Natural killer cell (primary cell): ENCODE results near the gene IRF4. TPM values are rescaled to one million over a fixed set of nuclear protein-coding genes. Genes with fewer than 3 reads are reported as not detected.

ENCODE experiments used
- ATAC-seq, 3 donors: fragments of 150-1000 bp in 2 of 3; fragments of 200-7000 bp in 1 of 3; cut with Tn5 transposase; 1 replicate in 1 of 3; 2 replicates in 2 of 3; pipeline ENCODE4 v1.10.0; 2021; ENCODE audit warnings: mild to moderate bottlenecking in 2 of 3, moderate library complexity in 2 of 3
- DNase-seq, 2 donors: peaks; one replicate each; pipeline versions ENCODE4 v3.0.0 to v3.0.0-alpha.2; 2013 to 2021; ENCODE audit warnings: mixed read lengths in 1 of 2
- H3K27ac ChIP-seq: one replicate; pipeline ENCODE4 v1.5.1; 2013; ENCODE audit warnings: mild to moderate bottlenecking, low read length
- H3K27me3 ChIP-seq: one replicate; pipeline ENCODE4 v1.6.1; 2013; ENCODE audit warnings: low read length; ENCODE audit not compliant: control insufficient read depth, insufficient read depth
- H3K36me3 ChIP-seq: one replicate; pipeline ENCODE4 v1.6.1; 2013; ENCODE audit warnings: low read length; ENCODE audit not compliant: control insufficient read depth, insufficient read depth
- H3K4me1 ChIP-seq: one replicate; pipeline ENCODE4 v1.6.1; 2013; ENCODE audit warnings: low read length; ENCODE audit not compliant: control insufficient read depth, insufficient read depth
- H3K4me3 ChIP-seq: one replicate; pipeline ENCODE4 v1.5.1; 2013; ENCODE audit warnings: low read length
- H3K9me3 ChIP-seq: one replicate; pipeline ENCODE4 v1.6.1; 2013; ENCODE audit warnings: low read length; ENCODE audit not compliant: control insufficient read depth, insufficient read depth
- H3K27ac Mint-ChIP-seq, 2 donors: one replicate each; pipeline ENCODE4 v1.8.0; 2022; ENCODE audit warnings: mild to moderate bottlenecking in 2 of 2, mixed read lengths in 2 of 2, moderate library complexity in 1 of 2
- H3K27me3 Mint-ChIP-seq, 2 donors: one replicate each; pipeline ENCODE4 v1.8.0; 2022; ENCODE audit warnings: low read depth in 2 of 2, mixed read lengths in 2 of 2
- H3K36me3 Mint-ChIP-seq: one replicate; pipeline ENCODE4 v1.8.0; 2022; ENCODE audit warnings: mixed read lengths
- H3K4me1 Mint-ChIP-seq, 2 donors: one replicate each; pipeline ENCODE4 v1.8.0; 2022; ENCODE audit warnings: mixed read lengths in 2 of 2
- H3K4me3 Mint-ChIP-seq: one replicate; pipeline ENCODE4 v1.8.0; 2022; ENCODE audit warnings: mild to moderate bottlenecking, moderate library complexity, mixed read lengths
- H3K9me3 Mint-ChIP-seq, 2 donors: one replicate each; pipeline ENCODE4 v1.8.0; 2022; ENCODE audit warnings: mixed read lengths in 2 of 2
- WGBS: methylation state at CpG from one replicate; pipeline ENCODE4 v1.1.7; 2013; ENCODE audit warnings: missing lambda C conversion rate; ENCODE audit not compliant: insufficient coverage; 5-methylcytosine and 5-hydroxymethylcytosine counted together
- intact Hi-C: fragments of 100-400 bp; cut with micrococcal nuclease; formaldehyde crosslinking; loops from one replicate; pipeline ENCODE4 v1.14.2; 2022
- total RNA-seq, 4 donors: library from RNA; stranded (reverse); fragments of 120-200 nt in 1 of 4; gene quantifications; one replicate each; pipeline versions ENCODE4 v1.2.3 to v1.2.4, GENCODE V29; 2013 to 2022
- TF ChIP-seq, protein P1 (sequence below): fragments of 200-600 bp; IDR thresholded peaks from one replicate; pipeline ENCODE4 v1.8.0; 2022; ENCODE audit warnings: antibody characterized with exemption

IRF4 gene
- total RNA-seq, 3 donors from 2014 or later (not counting 1 experiment from before 2014, with no cell fraction given), result 3.5 to 37.5 (median 3.5) TPM

DNA sequence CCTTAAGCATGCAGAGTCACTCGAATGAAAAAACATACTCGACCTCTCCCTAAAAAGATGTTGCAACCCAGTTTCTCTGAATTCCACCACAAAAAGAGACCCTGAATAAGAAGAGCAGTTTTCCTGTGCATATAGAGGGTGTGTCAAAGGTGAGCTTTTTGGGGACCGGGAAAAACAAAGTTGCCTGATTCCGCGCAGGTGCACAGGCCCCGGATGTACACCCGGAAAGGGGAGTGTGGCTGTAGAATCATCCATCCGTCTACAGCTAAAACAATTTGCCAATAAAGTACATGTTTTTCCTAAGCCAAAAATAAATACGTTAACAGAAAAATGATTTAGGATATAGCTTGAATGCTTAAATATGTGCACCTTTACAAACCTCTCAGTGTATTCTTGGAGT is 41.2 kb upstream of the IRF4 start:
- H3K27ac Mint-ChIP-seq, result no peak overlapping the region
- peaks cover 0 to 22% of the 10 kb centered on the region in 2 donors for H3K4me1 Mint-ChIP-seq
- TF ChIP-seq, protein P1, sequence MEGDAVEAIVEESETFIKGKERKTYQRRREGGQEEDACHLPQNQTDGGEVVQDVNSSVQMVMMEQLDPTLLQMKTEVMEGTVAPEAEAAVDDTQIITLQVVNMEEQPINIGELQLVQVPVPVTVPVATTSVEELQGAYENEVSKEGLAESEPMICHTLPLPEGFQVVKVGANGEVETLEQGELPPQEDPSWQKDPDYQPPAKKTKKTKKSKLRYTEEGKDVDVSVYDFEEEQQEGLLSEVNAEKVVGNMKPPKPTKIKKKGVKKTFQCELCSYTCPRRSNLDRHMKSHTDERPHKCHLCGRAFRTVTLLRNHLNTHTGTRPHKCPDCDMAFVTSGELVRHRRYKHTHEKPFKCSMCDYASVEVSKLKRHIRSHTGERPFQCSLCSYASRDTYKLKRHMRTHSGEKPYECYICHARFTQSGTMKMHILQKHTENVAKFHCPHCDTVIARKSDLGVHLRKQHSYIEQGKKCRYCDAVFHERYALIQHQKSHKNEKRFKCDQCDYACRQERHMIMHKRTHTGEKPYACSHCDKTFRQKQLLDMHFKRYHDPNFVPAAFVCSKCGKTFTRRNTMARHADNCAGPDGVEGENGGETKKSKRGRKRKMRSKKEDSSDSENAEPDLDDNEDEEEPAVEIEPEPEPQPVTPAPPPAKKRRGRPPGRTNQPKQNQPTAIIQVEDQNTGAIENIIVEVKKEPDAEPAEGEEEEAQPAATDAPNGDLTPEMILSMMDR, result no peak
- 93% methylated on average over 9 of the region's 9 CpGs for WGBS
- no peak overlapping the region for H3K27ac ChIP-seq
- intact Hi-C loops, result no loop called here
- peaks cover 18% of the 10 kb centered on the region for H3K36me3 ChIP-seq
- ATAC-seq (no peak), DNase-seq (no peak)
- no peak overlapping the region for H3K4me3 ChIP-seq
- no peaks in the 10 kb centered on the region for H3K27me3 ChIP-seq
- no peaks in the 10 kb centered on the region for H3K27me3 Mint-ChIP-seq
- H3K9me3 Mint-ChIP-seq, result no peaks in the 10 kb centered on the region
- H3K9me3 ChIP-seq, result no peaks in the 10 kb centered on the region
- peaks cover 6% of the 10 kb centered on the region for H3K36me3 Mint-ChIP-seq
- peaks cover 3% of the 10 kb centered on the region for H3K4me1 ChIP-seq
- no peak overlapping the region for H3K4me3 Mint-ChIP-seq

DNA sequence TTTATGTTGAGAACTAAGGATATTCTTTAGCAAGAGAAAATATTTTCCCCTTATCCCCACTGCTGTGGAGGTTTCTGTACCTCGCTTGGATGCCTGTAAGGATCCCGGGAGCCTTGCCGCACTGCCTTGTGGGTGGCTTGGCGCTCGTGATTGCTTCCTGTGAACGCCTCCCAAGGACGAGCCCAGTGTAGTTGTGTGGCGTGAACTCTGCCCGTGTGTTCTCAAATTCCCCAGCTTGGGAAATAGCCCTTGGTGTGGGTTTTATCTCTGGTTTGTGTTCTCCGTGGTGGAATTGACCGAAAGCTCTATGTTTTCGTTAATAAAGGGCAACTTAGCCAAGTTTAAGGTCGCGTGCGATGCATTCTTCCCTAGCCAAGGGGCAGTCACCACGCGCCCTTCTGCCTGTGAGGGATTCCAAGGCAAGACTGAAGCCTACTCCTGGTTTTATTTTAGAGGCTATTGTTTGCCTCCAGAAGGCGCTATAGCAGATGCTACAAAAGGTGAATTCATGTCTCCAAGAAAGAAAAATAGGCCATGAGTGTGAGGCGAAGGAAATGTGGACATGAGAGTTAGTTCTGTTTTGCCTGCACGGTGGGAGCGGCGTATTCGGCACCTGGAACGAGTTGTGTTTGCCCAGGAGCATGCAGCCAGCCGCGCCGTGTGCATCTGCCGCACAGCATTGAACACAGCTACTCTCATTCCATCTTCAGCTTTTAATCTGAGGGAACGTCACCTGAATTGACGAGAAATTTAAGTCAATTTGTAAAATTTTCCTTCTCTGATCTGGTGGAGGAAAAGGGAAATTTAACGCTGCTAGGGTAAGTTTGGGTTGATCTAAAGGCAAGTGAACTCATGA is 40.3 kb upstream of the IRF4 start:
- no peak overlapping the region for H3K27ac ChIP-seq
- no peak overlapping the region for H3K4me3 ChIP-seq
- WGBS, result 89% methylated on average over 31 of the region's 31 CpGs
- ATAC-seq, result no peak
- intact Hi-C loops, result no loop called here
- H3K4me1 Mint-ChIP-seq, result peaks cover 0 to 18% of the 10 kb centered on the region in 2 donors
- H3K9me3 ChIP-seq, result no peaks in the 10 kb centered on the region
- peaks cover 3% of the 10 kb centered on the region for H3K4me1 ChIP-seq
- H3K36me3 ChIP-seq, result peaks cover 18% of the 10 kb centered on the region
- H3K27ac Mint-ChIP-seq, result no peak overlapping the region
- H3K27me3 ChIP-seq, result no peaks in the 10 kb centered on the region
- H3K27me3 Mint-ChIP-seq, result no peaks in the 10 kb centered on the region
- peaks cover 6% of the 10 kb centered on the region for H3K36me3 Mint-ChIP-seq
- no peaks in the 10 kb centered on the region for H3K9me3 Mint-ChIP-seq
- no peak for DNase-seq
- no peak overlapping the region for H3K4me3 Mint-ChIP-seq
- TF ChIP-seq, protein P1, result no peak

DNA sequence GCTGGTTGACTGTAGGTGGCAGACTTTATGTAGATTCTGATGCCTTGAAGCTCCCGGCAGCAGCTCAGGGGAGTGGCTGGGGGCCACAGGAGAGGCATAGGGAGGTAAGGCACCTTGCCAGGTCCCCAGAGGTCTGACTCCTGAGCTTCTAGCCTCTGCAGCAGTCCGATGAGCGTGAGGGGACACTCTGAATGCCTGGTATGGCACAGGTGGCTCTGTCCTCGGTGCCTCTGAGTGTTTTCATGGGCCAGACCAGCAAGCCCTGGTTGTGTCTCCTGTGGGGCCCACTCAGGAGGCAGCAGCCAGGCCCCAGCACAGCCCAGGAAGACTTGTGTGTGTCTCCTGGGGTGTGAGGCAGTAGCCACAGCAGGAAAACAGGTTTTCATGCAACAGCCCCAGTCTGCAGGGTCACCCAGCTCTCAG is 39.7 kb upstream of the IRF4 start:
- 69% methylated on average over 4 of the region's 4 CpGs for WGBS
- Histone ChIP-seq H3K9me3 (no peaks in the 10 kb centered on the region), H3K4me1 (peaks cover 8% of the 10 kb centered on the region), H3K27me3 (no peaks in the 10 kb centered on the region), H3K4me3 (no peak overlapping the region), H3K36me3 (peaks cover 18% of the 10 kb centered on the region), H3K27ac (no peak overlapping the region)
- Mint-ChIP-seq H3K27me3 (no peaks in the 10 kb centered on the region), H3K4me1 (peaks cover 0 to 19% of the 10 kb centered on the region in 2 donors), H3K27ac (no peak overlapping the region), H3K36me3 (peaks cover 6% of the 10 kb centered on the region), H3K9me3 (no peaks in the 10 kb centered on the region), H3K4me3 (no peak overlapping the region)
- TF ChIP-seq, protein P1, result no peak
- intact Hi-C loops, result no loop called here
- no peak for DNase-seq
- no peak for ATAC-seq
